IMR-90 (cell line): Measurements from ENCODE around the gene NEMF. TPM values are rescaled to one million over a fixed set of nuclear protein-coding genes. Genes with fewer than 3 reads are reported as not detected.

Experiments used
- ATAC-seq: fragments of 200-7000 bp; cut with Tn5 transposase; 2 replicates; pipeline ENCODE4 v1.9.1; 2020; ENCODE audit warnings: low read depth, mild to moderate bottlenecking, moderate library complexity
- BruUV-seq: library from RNA; stranded (reverse); fragments of 400-500 nt; replicated peaks from 2 replicates; lab custom pipeline; 2021; lab: Mats Ljungman, UMichigan
- CTCF ChIA-PET: fragments of 300-600 bp; formaldehyde crosslinking; extraction: SDS; loops from one replicate; lab custom pipeline; 2021; ENCODE audit warnings: antibody characterized with exemption; lab: Yijun Ruan, JAX
- POLR2A ChIA-PET: fragments of 300-600 bp; sonication (Branson Sonifier 250); formaldehyde crosslinking; loops from one replicate; lab custom pipeline; 2022; ENCODE audit warnings: antibody characterized with exemption; ENCODE audit not compliant: unreplicated experiment; lab: Charles Lee
- DNase-seq: peaks from one replicate; pipeline ENCODE4 v3.0.0; 2013
- H2AFZ ChIP-seq: replicated peaks from 2 replicates; pipeline ENCODE3; 2013; ENCODE audit warnings: low read length, mild to moderate bottlenecking; ENCODE audit not compliant: poor library complexity
- H2AK5ac ChIP-seq: 2 replicates; pipeline ENCODE4 v1.6.1; 2013; ENCODE audit warnings: low read depth, low read length, inconsistent platforms
- H2AK9ac ChIP-seq: replicated peaks from 2 replicates; pipeline ENCODE3; 2013; ENCODE audit warnings: mild to moderate bottlenecking, low read depth, low read length, moderate library complexity; ENCODE audit not compliant: poor library complexity
- H2BK120ac ChIP-seq: 2 replicates; pipeline ENCODE4 v1.6.1; 2013; ENCODE audit warnings: low read depth, low read length, inconsistent platforms
- H2BK15ac ChIP-seq: 3 replicates; pipeline ENCODE4 v1.6.1; 2013; ENCODE audit warnings: low read depth, low read length, inconsistent platforms
- H2BK20ac ChIP-seq: 2 replicates; pipeline ENCODE4 v1.6.1; 2013; ENCODE audit warnings: low read depth, mild to moderate bottlenecking, inconsistent platforms, low read length, moderate library complexity
- H2BK5ac ChIP-seq: 2 replicates; pipeline ENCODE4 v1.6.1; 2013; ENCODE audit warnings: mild to moderate bottlenecking, low read depth, low read length, inconsistent platforms; ENCODE audit not compliant: poor library complexity, severe bottlenecking
- H3K14ac ChIP-seq: replicated peaks from 2 replicates; pipeline ENCODE4 v1.6.1; 2013; ENCODE audit warnings: low read depth, low read length, inconsistent platforms
- H3K18ac ChIP-seq: 2 replicates; pipeline ENCODE4 v1.6.1; 2013; ENCODE audit warnings: low read depth, low read length, control low read depth
- H3K23ac ChIP-seq: 2 replicates; pipeline ENCODE4 v1.6.1; 2013; ENCODE audit warnings: low read depth, low read length, inconsistent platforms
- H3K27ac ChIP-seq: 2 replicates; pipeline ENCODE4 v1.5.1; 2013; ENCODE audit warnings: mild to moderate bottlenecking, control low read depth, low read length; ENCODE audit not compliant: insufficient read depth
- H3K27me3 ChIP-seq: 2 replicates; pipeline ENCODE4 v1.6.1; 2013; ENCODE audit warnings: low read length; ENCODE audit not compliant: control insufficient read depth, insufficient read depth
- H3K36me3 ChIP-seq: 2 replicates; pipeline ENCODE4 v1.6.1; 2013; ENCODE audit warnings: low read length, mixed read lengths; ENCODE audit not compliant: control insufficient read depth, insufficient read depth
- H3K4ac ChIP-seq: 2 replicates; pipeline ENCODE4 v1.6.1; 2013; ENCODE audit warnings: low read depth, low read length, inconsistent platforms
- H3K4me1 ChIP-seq: 2 replicates; pipeline ENCODE4 v1.6.1; 2013; ENCODE audit warnings: low read length, mixed read lengths; ENCODE audit not compliant: control insufficient read depth, insufficient read depth
- H3K4me2 ChIP-seq: 2 replicates; pipeline ENCODE4 v1.6.1; 2013; ENCODE audit warnings: low read depth, mild to moderate bottlenecking, control low read depth, low read length, moderate library complexity
- H3K4me3 ChIP-seq: 2 replicates; pipeline ENCODE4 v1.5.1; 2013; ENCODE audit warnings: low read depth, mild to moderate bottlenecking, control low read depth, low read length, moderate library complexity; ENCODE audit not compliant: insufficient read depth
- H3K56ac ChIP-seq: 2 replicates; pipeline ENCODE4 v1.6.1; 2013; ENCODE audit warnings: low read length, inconsistent platforms; ENCODE audit not compliant: insufficient read depth; ENCODE audit errors: extremely low read depth
- H3K79me1 ChIP-seq, 2 experiments: 2 replicates each; pipeline ENCODE4 v1.6.1; 2013; ENCODE audit warnings: low read length in 2 of 2, inconsistent platforms in 1 of 2, low read depth in 1 of 2
- H3K9ac ChIP-seq: 2 replicates; pipeline ENCODE4 v1.6.1; 2013; ENCODE audit warnings: low read depth, low read length, control low read depth
- H3K9me1 ChIP-seq: 2 replicates; pipeline ENCODE4 v1.6.1; 2013; ENCODE audit warnings: low read length, inconsistent platforms; ENCODE audit not compliant: insufficient read depth
- H3K9me3 ChIP-seq: 2 replicates; pipeline ENCODE4 v1.6.1; 2013; ENCODE audit warnings: low read length; ENCODE audit not compliant: control insufficient read depth, insufficient read depth
- H4K20me1 ChIP-seq: 2 replicates; pipeline ENCODE4 v1.6.1; 2013; ENCODE audit warnings: low read length, inconsistent platforms; ENCODE audit not compliant: insufficient read depth
- H4K5ac ChIP-seq: 2 replicates; pipeline ENCODE4 v1.6.1; 2013; ENCODE audit warnings: mild to moderate bottlenecking, low read depth, low read length, control low read depth
- H4K8ac ChIP-seq, 2 experiments: 2 replicates each; pipeline ENCODE4 v1.6.1; 2013; ENCODE audit warnings: low read depth in 2 of 2, low read length in 2 of 2, control low read depth in 1 of 2, inconsistent platforms in 1 of 2
- H4K91ac ChIP-seq: 2 replicates; pipeline ENCODE4 v1.6.1; 2013; ENCODE audit warnings: low read depth, low read length, inconsistent platforms; ENCODE audit not compliant: insufficient read depth
- CEBPB ChIP-seq: IDR thresholded peaks from 2 replicates; pipeline ENCODE4 v1.6.1; 2012; ENCODE audit warnings: low read depth, low read length, improper control_type of control experiment
- CHD1 ChIP-seq: IDR thresholded peaks from 2 replicates; pipeline ENCODE4 v1.6.1; 2012; ENCODE audit warnings: low read depth, low read length, improper control_type of control experiment
- CTCF ChIP-seq: conservative IDR thresholded peaks from 2 replicates; pipeline ENCODE4 v1.5.1; 2012; ENCODE audit warnings: mild to moderate bottlenecking, low read depth, low read length, improper control_type of control experiment
- FOS ChIP-seq: fragments of 150-350 bp; IDR thresholded peaks from 2 replicates; pipeline ENCODE4 v1.6.1; 2016; ENCODE audit warnings: low read depth, low read length
- MAZ ChIP-seq: IDR thresholded peaks from 2 replicates; pipeline ENCODE4 v1.6.1; 2012; ENCODE audit warnings: low read depth, mild to moderate bottlenecking, low read length, improper control_type of control experiment, moderate library complexity, borderline replicate concordance
- MXI1 ChIP-seq: IDR thresholded peaks from 2 replicates; pipeline ENCODE4 v1.6.1; 2012; ENCODE audit warnings: low read depth, mild to moderate bottlenecking, low read length, moderate library complexity, borderline replicate concordance
- NFE2L2 ChIP-seq: fragments of 150-350 bp; IDR thresholded peaks from 2 replicates; pipeline ENCODE4 v1.6.1; 2016; ENCODE audit warnings: low read depth, mild to moderate bottlenecking, low read length
- POLR2A ChIP-seq: IDR thresholded peaks from 2 replicates; pipeline ENCODE4 v1.6.1; 2012; ENCODE audit warnings: mild to moderate bottlenecking, low read depth, low read length
- RAD21 ChIP-seq: IDR thresholded peaks from 2 replicates; pipeline ENCODE4 v1.6.1; 2012; ENCODE audit warnings: low read length, improper control_type of control experiment
- RCOR1 ChIP-seq: IDR thresholded peaks from 2 replicates; pipeline ENCODE4 v1.6.1; 2012; ENCODE audit warnings: mild to moderate bottlenecking, low read length, improper control_type of control experiment; ENCODE audit not compliant: insufficient replicate concordance
- RFX5 ChIP-seq: IDR thresholded peaks from 2 replicates; pipeline ENCODE4 v1.8.0; 2012; ENCODE audit warnings: low read depth, mild to moderate bottlenecking, low read length, moderate library complexity
- SMC3 ChIP-seq: fragments of 150-350 bp; IDR thresholded peaks from 2 replicates; pipeline ENCODE4 v1.6.1; 2016; ENCODE audit warnings: low read depth, mild to moderate bottlenecking, antibody characterized with exemption, low read length, moderate library complexity
- USF2 ChIP-seq: fragments of 150-350 bp; IDR thresholded peaks from 2 replicates; pipeline ENCODE4 v1.6.1; 2017; ENCODE audit warnings: mild to moderate bottlenecking, antibody characterized with exemption, low read length, low read depth
- WGBS, 2 experiments: methylation state at CpG; one replicate each; pipeline versions ENCODE4 v1.1.5 to v1.1.7; 2013; ENCODE audit warnings: missing lambda C conversion rate in 2 of 2; ENCODE audit not compliant: insufficient read length in 1 of 2; ENCODE audit errors: extremely low coverage in 2 of 2; 5-methylcytosine and 5-hydroxymethylcytosine counted together
- dilution Hi-C: fragments of 300-500 bp; cut with HindIII; formaldehyde crosslinking; loops from one replicate; pipeline ENCODE4 v1.14.3; 2018; ENCODE audit warnings: low sequenced_read_pairs; ENCODE audit not compliant: unreplicated experiment
- in situ Hi-C: fragments of 300-500 bp; cut with MboI; formaldehyde crosslinking; loops from 3 replicates; pipeline ENCODE4 v1.14.3; 2019; ENCODE audit warnings: low sequenced_read_pairs, inconsistent platforms, mixed read lengths
- intact Hi-C: fragments of 100-400 bp; cut with micrococcal nuclease; formaldehyde crosslinking; loops from 2 replicates; pipeline ENCODE4 v1.10.0; 2022
- polyA plus RNA-seq, 3 experiments: library from polyadenylated mRNA; depleted of rRNA; stranded (reverse); fragments of >200 nt; gene quantifications; 2 replicates each; pipeline ENCODE4 v1.2.3, GENCODE V29; 2012; ENCODE audit warnings: low replicate concordance in 1 of 3
- total RNA-seq: library from RNA; depleted of rRNA; stranded (reverse); fragments of >200 nt; gene quantifications from 2 replicates; pipeline ENCODE4 v1.2.3, GENCODE V29; 2012
- TF ChIP-seq, protein P1 (sequence below): fragments of 150-350 bp; IDR thresholded peaks from 2 replicates; pipeline ENCODE4 v1.6.1; 2016; ENCODE audit warnings: low read depth, mild to moderate bottlenecking, low read length, moderate library complexity, borderline replicate concordance

The NEMF gene
- total and polyA plus RNA-seq, 2 of the 4 experiments (the other 2 are of a cell fraction), result 19.5 to 30.5 TPM

DNA sequence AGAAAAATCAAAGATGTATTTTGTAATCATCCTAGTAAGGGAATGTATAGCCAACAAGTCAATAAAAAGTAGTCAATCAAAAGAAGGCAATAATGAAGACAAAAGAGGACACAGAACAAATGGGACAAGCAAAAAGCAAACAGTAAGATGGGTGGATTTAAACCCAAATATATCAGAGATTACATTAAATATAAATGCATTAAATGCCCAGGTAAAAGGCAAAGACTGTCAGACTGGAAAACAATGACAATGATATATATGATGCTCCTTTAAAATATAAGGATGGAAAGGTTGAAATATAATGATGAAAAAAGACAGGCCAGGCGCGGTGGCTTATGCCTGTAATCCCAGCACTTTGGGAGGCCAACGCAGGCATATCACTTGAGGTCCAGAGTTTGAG lies 35.7 kb downstream of the NEMF start:
- no peak for TF ChIP-seq MAZ
- TF ChIP-seq CEBPB, result no peak
- TF ChIP-seq, protein P1, sequence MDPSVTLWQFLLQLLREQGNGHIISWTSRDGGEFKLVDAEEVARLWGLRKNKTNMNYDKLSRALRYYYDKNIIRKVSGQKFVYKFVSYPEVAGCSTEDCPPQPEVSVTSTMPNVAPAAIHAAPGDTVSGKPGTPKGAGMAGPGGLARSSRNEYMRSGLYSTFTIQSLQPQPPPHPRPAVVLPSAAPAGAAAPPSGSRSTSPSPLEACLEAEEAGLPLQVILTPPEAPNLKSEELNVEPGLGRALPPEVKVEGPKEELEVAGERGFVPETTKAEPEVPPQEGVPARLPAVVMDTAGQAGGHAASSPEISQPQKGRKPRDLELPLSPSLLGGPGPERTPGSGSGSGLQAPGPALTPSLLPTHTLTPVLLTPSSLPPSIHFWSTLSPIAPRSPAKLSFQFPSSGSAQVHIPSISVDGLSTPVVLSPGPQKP, result no peak
- TF ChIP-seq FOS, result no peak
- no peak for TF ChIP-seq NFE2L2
- TF ChIP-seq MXI1, result no peak
- no peak for TF ChIP-seq SMC3
- TF ChIP-seq CTCF, result no peak
- no peak for TF ChIP-seq RCOR1
- no peak for TF ChIP-seq USF2
- TF ChIP-seq CHD1, result no peak
- no peak for TF ChIP-seq POLR2A
- TF ChIP-seq RAD21, result no peak
- TF ChIP-seq RFX5, result no peak
- H3K9me1 ChIP-seq, result no peaks in the 10 kb centered on the region
- H3K9me3 ChIP-seq, result peaks cover 4% of the 10 kb centered on the region; the same call in 1 of the 2 replicates
- H3K56ac ChIP-seq, result no peak overlapping the region
- H2BK120ac ChIP-seq, result no peak overlapping the region
- no peak overlapping the region for H3K9ac ChIP-seq
- no TSS peak for BruUV-seq
- no peak for DNase-seq
- peaks cover 43% of the 10 kb centered on the region for H3K36me3 ChIP-seq
- H2BK5ac ChIP-seq, result no peak overlapping the region
- H3K79me1 ChIP-seq, result no peaks in the 10 kb centered on the region
- no peaks in the 10 kb centered on the region for H3K27me3 ChIP-seq
- no peak overlapping the region for H3K4me2 ChIP-seq
- no peaks in the 10 kb centered on the region for H3K4me1 ChIP-seq
- no CpG with 5 or more reads among the region's 3 CpGs for WGBS, 2 experiments
- H3K18ac ChIP-seq, result no peak overlapping the region
- no peak overlapping the region for H2AFZ ChIP-seq
- no peak overlapping the region for H4K8ac ChIP-seq
- H4K91ac ChIP-seq, result no peak overlapping the region
- no peak overlapping the region for H2AK5ac ChIP-seq
- H2BK20ac ChIP-seq, result no peak overlapping the region
- no peak overlapping the region for H3K23ac ChIP-seq
- no peak overlapping the region for H2BK15ac ChIP-seq
- no peak for ATAC-seq
- dilution Hi-C loops (no loop called here), in situ Hi-C loops (no loop called here), intact Hi-C loops (no loop called here)
- no peak overlapping the region for H2AK9ac ChIP-seq
- ChIA-PET CTCF (no interaction called here), POLR2A (no interaction called here)
- no peaks in the 10 kb centered on the region for H4K20me1 ChIP-seq
- H3K27ac ChIP-seq, result no peak overlapping the region
- H3K14ac ChIP-seq, result no peak overlapping the region
- H3K4me3 ChIP-seq, result no peak overlapping the region
- no peak overlapping the region for H4K5ac ChIP-seq
- H3K4ac ChIP-seq, result no peak overlapping the region
